ENCODE results near the gene BANK1. TPM values are rescaled to one million over a fixed set of nuclear protein-coding genes. Genes with fewer than 3 reads are reported as not detected.

Gene BANK1
- total RNA-seq, 1 experiment from 2014 or later: 2.4 TPM

- BruUV-seq (replicated peaks): no TSS peak
- H3K4me2 ChIP-seq (ENCODE audit: low read length): no peak overlapping the region
- no peaks in the 10 kb centered on the region for H3K9me2 ChIP-seq (ENCODE audit: insufficient read depth)
- CTCF ChIA-PET: interaction anchor here (0.6 kb wide), 1 partner anchor 385 kb away, joined by 3 read pairs; no protein-coding TSS in a partner anchor
- H3K9me3 ChIP-seq (ENCODE audit: control insufficient read depth in 1 of 2, insufficient read depth in 1 of 2, low read depth in 1 of 2, low read length in 2 of 2): no peaks in the 10 kb centered on the region
- no peaks in the 10 kb centered on the region for H3K36me3 ChIP-seq (ENCODE audit: control insufficient read depth in 1 of 2, insufficient read depth in 2 of 2, low read length in 2 of 2)
- TF ChIP-seq POLR2A (IDR thresholded peaks at IDR 0.05; ENCODE audit: borderline replicate concordance, extremely low read depth, insufficient read depth, insufficient read length): no peak
- TF ChIP-seq CEBPB (IDR thresholded peaks at IDR 0.05; ENCODE audit: low read depth): no peak
- TF ChIP-seq CTCF (IDR thresholded peaks at IDR 0.05 in 2 of 3, conservative IDR thresholded peaks at IDR 0.05 in 1 of 3; ENCODE audit: borderline replicate concordance in 1 of 3, insufficient read depth in 1 of 3, low read depth in 2 of 3, low read length in 2 of 3): no peak
- no peak for TF ChIP-seq YY1 (IDR thresholded peaks at IDR 0.05; ENCODE audit: extremely low read depth, insufficient replicate concordance, low read depth, low read length)
- no peak for TF ChIP-seq JUND (IDR thresholded peaks at IDR 0.05)
- no peak for TF ChIP-seq ATF3 (IDR thresholded peaks at IDR 0.05)
- TF ChIP-seq SP1 (IDR thresholded peaks at IDR 0.05; ENCODE audit: low read depth): no peak
- TF ChIP-seq ZFX (IDR thresholded peaks at IDR 0.05): no peak
- TF ChIP-seq POLR2AphosphoS5 (IDR thresholded peaks at IDR 0.05; ENCODE audit: low read depth, low read length): no peak
- TF ChIP-seq FOSL1 (IDR thresholded peaks at IDR 0.05; ENCODE audit: low read depth): no peak
- H3K4me3 ChIP-seq (replicated peaks in 1 of 2; ENCODE audit: low read depth in 1 of 2, low read length in 2 of 2): no peak overlapping the region
- ATAC-seq (no peak), DNase-seq (ENCODE audit: low read depth, low spot score) (no peak)
- H4K20me1 ChIP-seq (ENCODE audit: insufficient read depth): no peaks in the 10 kb centered on the region
- RAD21 ChIA-PET (ENCODE audit: low non-redundant PET in 1 of 2, low total read pairs in 2 of 2, uncharacterized antibody in 2 of 2, unreplicated experiment in 2 of 2): no interaction called here
- H3K27ac ChIP-seq (ENCODE audit: low read depth, low read length): no peak overlapping the region
- POLR2A ChIA-PET: no interaction called here
- H2AFZ ChIP-seq (ENCODE audit: low read depth, low read length, poor library complexity, severe bottlenecking): no peak overlapping the region
- H3K27me3 ChIP-seq (ENCODE audit: insufficient read depth, low read length): no peaks in the 10 kb centered on the region
- no peak overlapping the region for H3K9ac ChIP-seq (ENCODE audit: low read length)
- intact Hi-C loops (cut with micrococcal nuclease): no loop called here
- H3K4me1 ChIP-seq (ENCODE audit: control insufficient read depth in 1 of 2, insufficient read depth in 2 of 2, low read length in 2 of 2): no peaks in the 10 kb centered on the region
- no peaks in the 10 kb centered on the region for H3K79me2 ChIP-seq (ENCODE audit: insufficient read depth, low read length)
These were observed 36.8 kb upstream of the BANK1 start for GRCh38 chr4:101753721-101754120.

All from HCT116 (cell line).